Lung (tissue), 12 donors: ENCODE results near the gene EHBP1. TPM values are rescaled to one million over a fixed set of nuclear protein-coding genes. Genes with fewer than 3 reads are reported as not detected.

Experiments used
- ATAC-seq: fragments of 200-7000 bp; cut with Tn5 transposase; one replicate; pipeline ENCODE4 v1.9.1; 2020; ENCODE audit warnings: moderate number of reproducible peaks; ENCODE audit not compliant: insufficient read depth, low FRiP score
- DNase-seq, 3 donors: peaks; one replicate each; pipeline ENCODE4 v3.0.0-alpha.2; 2013 to 2017
- H3K27ac ChIP-seq, 2 donors: one replicate each; pipeline ENCODE4 v1.5.1; 2013; ENCODE audit warnings: mild to moderate bottlenecking in 2 of 2, moderate library complexity in 2 of 2, control low read depth in 1 of 2, inconsistent platforms in 1 of 2, low read depth in 1 of 2, low read length in 1 of 2
- H3K27me3 ChIP-seq, 3 donors: one replicate each; pipeline ENCODE4 v1.5.1; 2013; ENCODE audit warnings: low read length in 2 of 3; ENCODE audit not compliant: control insufficient read depth in 3 of 3, insufficient read depth in 3 of 3
- H3K36me3 ChIP-seq, 4 donors: one replicate each; pipeline ENCODE4 v1.5.1; 2013; ENCODE audit warnings: low read length in 4 of 4, mild to moderate bottlenecking in 1 of 4, moderate library complexity in 1 of 4; ENCODE audit not compliant: control insufficient read depth in 4 of 4, insufficient read depth in 4 of 4
- H3K4me1 ChIP-seq, 5 donors: one replicate each; pipeline ENCODE4 v1.5.1; 2013; ENCODE audit warnings: low read length in 5 of 5, mild to moderate bottlenecking in 2 of 5, moderate library complexity in 1 of 5; ENCODE audit not compliant: control insufficient read depth in 5 of 5, insufficient read depth in 5 of 5
- H3K4me3 ChIP-seq: one replicate; pipeline ENCODE4 v1.5.1; 2013; ENCODE audit warnings: mild to moderate bottlenecking, control low read depth, moderate library complexity
- H3K9ac ChIP-seq, 2 donors: one replicate each; pipeline ENCODE4 v1.5.1; 2013; ENCODE audit warnings: low read length in 2 of 2, control low read depth in 1 of 2; ENCODE audit not compliant: insufficient read depth in 1 of 2
- H3K9me3 ChIP-seq, 4 donors: one replicate each; pipeline ENCODE4 v1.5.1; 2013; ENCODE audit warnings: low read length in 3 of 4, mild to moderate bottlenecking in 1 of 4, moderate library complexity in 1 of 4; ENCODE audit not compliant: control insufficient read depth in 4 of 4, insufficient read depth in 3 of 4
- CTCF ChIP-seq: IDR thresholded peaks from 2 replicates; pipeline ENCODE4 v1.5.1; 2012; ENCODE audit warnings: mild to moderate bottlenecking; ENCODE audit errors: control extremely low read depth, extremely low read depth
- WGBS, 2 donors: extraction: QIAGEN DNeasy Blood & Tissue Kit; methylation state at CpG; one replicate each; pipeline ENCODE4 v1.1.7; 2013; 5-methylcytosine and 5-hydroxymethylcytosine counted together
- polyA plus RNA-seq, 2 donors: library from polyadenylated mRNA; stranded (reverse); fragments of 200-250 nt; gene quantifications; one replicate each; pipeline ENCODE4 v1.2.1, GENCODE V29; 2013
- total RNA-seq, 2 donors: library from RNA; depleted of rRNA in 1 of 2; stranded (reverse); fragments of >200 nt in 1 of 2; gene quantifications; one replicate each; pipeline ENCODE4 v1.2.1, GENCODE V29; 2014 to 2021
- donor health status: control.
- donor health status: control.
- donor health status: Bipolar disorder and iron deficiency.
- donor health status: healthy.
- donor health status: DM: yes; HTN: yes; CAD: no.

EHBP1 gene
- total and polyA plus RNA-seq, 4 donors, result 7.9 to 83.2 (median 22.7) TPM

- no peak overlapping the region for H3K4me3 ChIP-seq
- H3K4me1 ChIP-seq, result no peaks in the 10 kb centered on the region
- H3K36me3 ChIP-seq, result peaks cover 2 to 18% (median 10%) of the 10 kb centered on the region in 4 donors
- H3K9me3 ChIP-seq, result no peaks in the 10 kb centered on the region
- TF ChIP-seq CTCF, result no peak
- H3K27ac ChIP-seq, result no peak overlapping the region
- WGBS, 2 donors, result 85 to 90% methylated on average over 2 of the region's 2 CpGs
- H3K9ac ChIP-seq, result no peak overlapping the region
- H3K27me3 ChIP-seq, result no peaks in the 10 kb centered on the region
- ATAC-seq (no peak), DNase-seq (no peak)
Observed at GRCh38 chr2:62858231-62858832, 152.8 kb downstream of the EHBP1 start.

- no peak overlapping the region for H3K9ac ChIP-seq
- no peak overlapping the region for H3K27ac ChIP-seq
- TF ChIP-seq CTCF, result no peak
- 73 to 81% methylated on average over 3 of the region's 3 CpGs for WGBS, 2 donors
- H3K36me3 ChIP-seq, result peaks cover 3 to 13% (median 10%) of the 10 kb centered on the region in 4 donors
- ATAC-seq, result no peak
- peaks cover 0 to 3% (median 0%) of the 10 kb centered on the region in 4 donors for H3K9me3 ChIP-seq
- H3K4me1 ChIP-seq, result no peaks in the 10 kb centered on the region
- no peaks in the 10 kb centered on the region for H3K27me3 ChIP-seq
- no peak overlapping the region for H3K4me3 ChIP-seq
- no peak for DNase-seq
Observed at GRCh38 chr2:62868947-62869346, 163.4 kb downstream of the EHBP1 start.

GRCh38 chr2:62870966-62871365 lies 165.5 kb downstream of the EHBP1 start:
- WGBS, 2 donors, result 89 to 95% methylated on average over 1 of the region's 1 CpG
- H3K27me3 ChIP-seq, result no peaks in the 10 kb centered on the region
- DNase-seq (no peak), ATAC-seq (no peak)
- H3K4me1 ChIP-seq, result no peaks in the 10 kb centered on the region
- peaks cover 0 to 6% (median 3%) of the 10 kb centered on the region in 4 donors for H3K9me3 ChIP-seq
- H3K9ac ChIP-seq, result no peak overlapping the region
- H3K27ac ChIP-seq, result no peak overlapping the region
- no peak for TF ChIP-seq CTCF
- peaks cover 5 to 19% (median 10%) of the 10 kb centered on the region in 4 donors for H3K36me3 ChIP-seq
- no peak overlapping the region for H3K4me3 ChIP-seq

- WGBS, 2 donors, result 89 to 95% methylated on average over 1 of the region's 1 CpG
- ATAC-seq, result no peak
- no peak overlapping the region for H3K27ac ChIP-seq
Observed at GRCh38 chr2:62871506-62871905, 166.0 kb downstream of the EHBP1 start.

More at GRCh38 chr2:62871506-62871905, 166.0 kb downstream of the EHBP1 start:
- Histone ChIP-seq H3K36me3 (peaks cover 5 to 22% (median 14%) of the 10 kb centered on the region in 4 donors), H3K4me1 (no peaks in the 10 kb centered on the region), H3K9me3 (peaks cover 0 to 6% (median 3%) of the 10 kb centered on the region in 4 donors), H3K9ac (no peak overlapping the region), H3K27me3 (no peaks in the 10 kb centered on the region), H3K4me3 (no peak overlapping the region)
- TF ChIP-seq CTCF, result no peak
- DNase-seq, result no peak
